T47D (cell line): ENCODE measurements around the gene APOBEC2.
A peak's percentile ranks its signal among the peaks of the same experiment; 100 is the strongest.

Experiments used
- DNase-seq, 2 experiments: peaks; one replicate each; pipeline versions ENCODE4 v3.0.0 to v3.0.0-alpha.2; 2011 to 2012; ENCODE audit warnings: low read depth in 1 of 2, low spot score in 1 of 2
- JUND ChIP-seq: IDR thresholded peaks from 2 replicates; pipeline ENCODE4 v1.6.1; 2012; ENCODE audit warnings: low read depth
- in situ Hi-C: cut with HindIII; loops from 2 replicates; pipeline ENCODE4 v1.10.0; 2016; ENCODE audit warnings: low sequenced_read_pairs, low pct_unique_long_range_greater_than_20kb

The APOBEC2 gene

GRCh38 chr6:41072836-41073202 is 19.8 kb downstream of the APOBEC2 start, which contains the start of gene NFYA:
TSS of gene NFYA (plus strand) at chr6:41072974. CDS start at chr6:41079090, 6,116 bp downstream.
- no peak for TF ChIP-seq JUND
- peak in 1 of 2 experiments; percentile 95 for DNase-seq
- in situ Hi-C loops = no loop called here

- in situ Hi-C loops = no loop called here
- TF ChIP-seq JUND = no peak
- DNase-seq = peak; percentile 60 to 93
Observed at GRCh38 chr6:41073203-41073967, 20.4 kb downstream of the APOBEC2 start.

GRCh38 chr6:41073968-41074691 is 21.1 kb downstream of the APOBEC2 start:
- peak in 1 of 2 experiments; percentile 10 for DNase-seq

GRCh38 chr6:41074692-41075436 is 21.9 kb downstream of the APOBEC2 start:
- in situ Hi-C loops = no loop called here
- DNase-seq = peak in 1 of 2 experiments; percentile 30

More at GRCh38 chr6:41073968-41074691, 21.1 kb downstream of the APOBEC2 start:
- in situ Hi-C loops = no loop called here
- no peak for TF ChIP-seq JUND

DNA sequence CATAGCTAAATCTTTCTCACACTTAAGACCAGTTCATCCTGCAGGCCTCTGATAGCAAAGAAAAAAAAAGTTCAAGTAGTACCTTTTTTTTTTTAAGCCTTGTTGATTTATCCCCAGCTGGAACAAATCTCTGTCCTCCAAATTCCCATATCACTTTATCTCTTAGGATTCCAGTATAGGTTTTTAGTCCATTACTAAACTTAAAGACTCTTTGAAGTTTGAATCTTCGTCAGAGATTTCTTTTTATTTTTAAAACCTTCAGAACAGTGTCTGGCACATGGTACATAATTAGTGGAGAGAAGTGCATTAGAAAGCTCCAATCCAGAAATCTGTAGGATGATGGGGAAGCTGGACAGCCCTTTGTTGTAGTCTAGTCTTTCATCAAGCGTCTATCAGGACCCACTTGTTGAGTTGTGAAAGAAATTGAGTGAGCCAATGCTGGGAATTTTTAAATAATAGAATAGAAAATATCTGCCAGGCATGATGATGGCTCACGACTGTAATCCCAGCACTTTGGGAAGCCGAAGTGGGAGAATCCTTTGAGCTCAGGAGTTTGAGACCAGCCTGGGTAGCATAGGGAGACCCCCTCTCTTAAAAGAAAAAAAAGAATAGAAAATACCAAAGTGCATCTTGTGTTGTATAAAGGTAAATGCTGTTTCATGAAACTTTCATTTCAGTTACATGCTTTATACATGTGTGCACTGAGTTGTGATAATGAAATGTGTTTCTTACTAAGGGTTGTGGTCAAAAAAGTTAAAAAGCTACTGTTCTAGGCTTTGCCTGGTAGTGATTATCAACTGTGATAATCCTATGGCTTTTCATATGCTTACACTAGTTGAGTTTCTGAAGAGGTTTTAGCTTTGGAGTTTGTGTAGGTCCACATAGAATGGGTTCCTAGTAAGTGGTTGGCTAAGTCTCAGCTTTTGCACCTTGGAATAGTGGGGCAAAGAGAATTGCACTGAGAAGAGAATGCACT is 22.9 kb downstream of the APOBEC2 start:
- TF ChIP-seq JUND = no peak
- in situ Hi-C loops = no loop called here
- no peak for DNase-seq

More at GRCh38 chr6:41074692-41075436, 21.9 kb downstream of the APOBEC2 start:
- TF ChIP-seq JUND = no peak

DNA sequence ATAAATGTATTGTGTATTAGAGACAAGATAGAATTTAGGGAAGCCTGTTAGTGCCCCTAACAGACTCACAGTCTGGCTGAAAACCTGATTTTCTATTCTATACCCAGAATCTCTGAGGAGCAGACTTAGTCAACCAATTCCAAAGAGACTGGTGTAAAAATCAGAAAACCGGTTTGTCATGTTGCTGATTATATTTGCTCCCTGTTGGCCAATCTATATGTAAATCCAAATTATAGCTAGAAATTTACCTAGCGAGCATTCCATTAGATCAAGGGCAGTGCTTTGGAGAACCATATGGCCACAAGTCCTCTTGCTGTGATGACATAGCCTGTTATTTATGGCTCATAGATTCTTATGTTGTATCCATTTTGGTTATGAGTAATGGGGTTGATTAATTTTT is 24.5 kb downstream of the APOBEC2 start:
- no peak for TF ChIP-seq JUND
- in situ Hi-C loops = no loop called here
- DNase-seq = peak in 1 of 2 experiments; percentile 33

GRCh38 chr6:41078101-41078500 is 25.1 kb downstream of the APOBEC2 start:
- in situ Hi-C loops = no loop called here
- no peak for DNase-seq
- no peak for TF ChIP-seq JUND

- in situ Hi-C loops = no loop called here
- TF ChIP-seq JUND = no peak
- no peak for DNase-seq
Observed at GRCh38 chr6:41079080-41079479, 26.1 kb downstream of the APOBEC2 start.

GRCh38 chr6:41080621-41081020 is 27.6 kb downstream of the APOBEC2 start:
- DNase-seq = no peak
- no peak for TF ChIP-seq JUND
- in situ Hi-C loops = no loop called here

- no peak for TF ChIP-seq JUND
- in situ Hi-C loops = no loop called here
Observed at GRCh38 chr6:41083072-41083471, 30.1 kb downstream of the APOBEC2 start.

GRCh38 chr6:41085182-41085581 is 32.2 kb downstream of the APOBEC2 start:
- TF ChIP-seq JUND = no peak
- DNase-seq = no peak
- in situ Hi-C loops = no loop called here

More at GRCh38 chr6:41083072-41083471, 30.1 kb downstream of the APOBEC2 start:
- peak in 1 of 2 experiments; percentile 20 for DNase-seq
